ENCODE measurements around the gene SERGEF. TPM values are rescaled to one million over a fixed set of nuclear protein-coding genes. Genes with fewer than 3 reads are reported as not detected.
"Not testable (repeated sequence)": the region's sequence is repeated elsewhere in the genome, so short reads cannot be mapped to it uniquely, and the experiment has no call there.

SERGEF gene
- polyA plus RNA-seq, 3 donors = 14.3 to 33.7 (median 33.3) TPM

DNA sequence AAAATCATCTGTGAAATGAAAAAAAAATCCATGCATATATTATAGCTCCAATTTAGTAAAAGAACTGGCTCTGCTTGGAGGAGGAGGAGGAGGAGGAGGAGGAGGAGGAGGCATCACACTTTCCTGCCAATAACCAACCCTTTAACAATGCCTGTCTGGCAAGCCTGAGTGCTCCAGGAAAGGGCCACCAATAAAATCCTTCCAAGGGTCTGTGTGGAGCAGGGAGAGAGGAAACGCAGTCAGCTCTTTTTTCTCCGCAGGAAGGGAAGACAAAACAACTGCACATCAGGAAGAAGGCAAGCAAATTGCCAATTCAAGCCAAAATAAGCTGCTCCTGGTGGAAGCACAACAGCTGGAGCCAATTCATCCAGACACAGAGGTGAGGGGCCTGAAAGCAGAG lies 139.3 kb downstream of the SERGEF start:
- Histone ChIP-seq H3K9ac (ENCODE audit: insufficient read depth, low read length, poor library complexity, severe bottlenecking) (no peak overlapping the region), H3K36me3 (replicated peaks in 1 of 2; ENCODE audit: control insufficient read depth in 1 of 2, insufficient read depth in 2 of 2, low read length in 2 of 2) (peaks cover 0 to 17% of the 10 kb centered on the region in 2 donors), H3K9me3 (replicated peaks in 1 of 2; ENCODE audit: control insufficient read depth in 1 of 2, insufficient read depth in 1 of 2, low read length in 2 of 2) (peaks cover 2 to 4% of the 10 kb centered on the region in 2 donors), H3K27ac (ENCODE audit: low read depth in 1 of 2, low read length in 2 of 2) (no peak overlapping the region), H3K79me2 (ENCODE audit: insufficient read depth, low read length) (no peaks in the 10 kb centered on the region), H3K4me2 (replicated peaks; ENCODE audit: extremely low read depth, low read length, poor library complexity, severe bottlenecking) (no peak overlapping the region), H4K20me1 (ENCODE audit: insufficient read depth, low read length) (no peaks in the 10 kb centered on the region), H3K4me1 (ENCODE audit: control insufficient read depth in 1 of 2, insufficient read depth in 2 of 2, low read length in 2 of 2) (no peaks in the 10 kb centered on the region), H2AFZ (ENCODE audit: insufficient read depth, low read depth, low read length, poor library complexity, severe bottlenecking) (no peak overlapping the region), H3K27me3 (ENCODE audit: control insufficient read depth in 2 of 2, insufficient read depth in 2 of 2, low read length in 2 of 2) (no peaks in the 10 kb centered on the region), H3K4me3 (replicated peaks in 1 of 3; ENCODE audit: low read depth in 2 of 3, low read length in 3 of 3) (no peak overlapping the region)
- intact Hi-C loops (cut with micrococcal nuclease) = no loop called here
- Mint-ChIP-seq H3K27me3 (ENCODE audit: low read depth in 3 of 3) (peaks cover 0 to 1% (median 0%) of the 10 kb centered on the region in 3 donors), H3K4me1 (no peaks in the 10 kb centered on the region), H3K9me3 (peaks cover under 1 to 9% (median 6%) of the 10 kb centered on the region in 7 donors), H3K27ac (no peak overlapping the region), H3K4me3 (no peak overlapping the region), H3K36me3 (peaks cover 26 to 33% of the 10 kb centered on the region in 2 donors)
- 90% methylated on average over 2 of the region's 2 CpGs for WGBS (ENCODE audit: insufficient coverage)
- no peak for DNase-seq
- TF ChIP-seq, protein P1, sequence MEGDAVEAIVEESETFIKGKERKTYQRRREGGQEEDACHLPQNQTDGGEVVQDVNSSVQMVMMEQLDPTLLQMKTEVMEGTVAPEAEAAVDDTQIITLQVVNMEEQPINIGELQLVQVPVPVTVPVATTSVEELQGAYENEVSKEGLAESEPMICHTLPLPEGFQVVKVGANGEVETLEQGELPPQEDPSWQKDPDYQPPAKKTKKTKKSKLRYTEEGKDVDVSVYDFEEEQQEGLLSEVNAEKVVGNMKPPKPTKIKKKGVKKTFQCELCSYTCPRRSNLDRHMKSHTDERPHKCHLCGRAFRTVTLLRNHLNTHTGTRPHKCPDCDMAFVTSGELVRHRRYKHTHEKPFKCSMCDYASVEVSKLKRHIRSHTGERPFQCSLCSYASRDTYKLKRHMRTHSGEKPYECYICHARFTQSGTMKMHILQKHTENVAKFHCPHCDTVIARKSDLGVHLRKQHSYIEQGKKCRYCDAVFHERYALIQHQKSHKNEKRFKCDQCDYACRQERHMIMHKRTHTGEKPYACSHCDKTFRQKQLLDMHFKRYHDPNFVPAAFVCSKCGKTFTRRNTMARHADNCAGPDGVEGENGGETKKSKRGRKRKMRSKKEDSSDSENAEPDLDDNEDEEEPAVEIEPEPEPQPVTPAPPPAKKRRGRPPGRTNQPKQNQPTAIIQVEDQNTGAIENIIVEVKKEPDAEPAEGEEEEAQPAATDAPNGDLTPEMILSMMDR (IDR thresholded peaks at IDR 0.05) = no peak

DNA sequence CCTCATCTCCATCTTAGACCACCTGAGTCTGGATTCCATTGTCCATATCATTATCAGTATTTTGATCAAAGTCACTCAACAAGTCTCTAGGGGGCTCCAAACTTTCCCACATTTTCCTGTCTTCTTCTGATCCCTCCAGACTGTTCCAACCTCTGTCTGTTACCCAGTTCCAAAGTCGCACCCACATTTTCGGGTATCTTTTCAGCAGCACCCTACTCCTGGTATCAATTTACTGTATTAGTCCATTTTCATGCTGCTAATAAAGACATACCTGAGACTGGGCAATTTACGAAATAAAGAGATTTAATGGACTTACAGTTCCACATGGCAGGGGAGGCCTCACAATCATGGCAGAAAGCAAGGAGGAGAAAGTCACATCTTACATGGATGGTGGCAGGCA lies 144.4 kb downstream of the SERGEF start:
- intact Hi-C loops (cut with micrococcal nuclease) = not testable (repeated sequence)

More for the DNA sequence above, 144.4 kb downstream of the SERGEF start:
- not testable (repeated sequence) for H3K9ac ChIP-seq (ENCODE audit: insufficient read depth, low read length, poor library complexity, severe bottlenecking); H3K4me3 ChIP-seq (replicated peaks in 1 of 3; ENCODE audit: low read depth in 2 of 3, low read length in 3 of 3); H3K27me3 ChIP-seq (ENCODE audit: control insufficient read depth in 2 of 2, insufficient read depth in 2 of 2, low read length in 2 of 2); H3K9me3 ChIP-seq (replicated peaks in 1 of 2; ENCODE audit: control insufficient read depth in 1 of 2, insufficient read depth in 1 of 2, low read length in 2 of 2); H3K4me3 Mint-ChIP-seq; H2AFZ ChIP-seq (ENCODE audit: insufficient read depth, low read depth, low read length, poor library complexity, severe bottlenecking); H3K4me1 Mint-ChIP-seq; H3K4me2 ChIP-seq (replicated peaks; ENCODE audit: extremely low read depth, low read length, poor library complexity, severe bottlenecking); DNase-seq; H3K27ac ChIP-seq (ENCODE audit: low read depth in 1 of 2, low read length in 2 of 2); H3K27ac Mint-ChIP-seq; H3K27me3 Mint-ChIP-seq (ENCODE audit: low read depth in 3 of 3); H3K79me2 ChIP-seq (ENCODE audit: insufficient read depth, low read length); H3K36me3 ChIP-seq (replicated peaks in 1 of 2; ENCODE audit: control insufficient read depth in 1 of 2, insufficient read depth in 2 of 2, low read length in 2 of 2); H3K4me1 ChIP-seq (ENCODE audit: control insufficient read depth in 1 of 2, insufficient read depth in 2 of 2, low read length in 2 of 2); H4K20me1 ChIP-seq (ENCODE audit: insufficient read depth, low read length)
- WGBS (ENCODE audit: insufficient coverage) = 100% methylated on average over 2 of the region's 3 CpGs
- Mint-ChIP-seq H3K36me3 (peaks cover 26 to 27% of the 10 kb centered on the region in 2 donors), H3K9me3 (peaks cover 5 to 16% (median 9%) of the 10 kb centered on the region in 7 donors)

Measured in CD14-positive monocyte (primary cell).